ENCODE results near the gene DOK5. TPM values are rescaled to one million over a fixed set of nuclear protein-coding genes. Genes with fewer than 3 reads are reported as not detected.

Gene DOK5
- total RNA-seq, 1 donor = 14.1 TPM

GRCh38 chr20:54624706-54625390 is 149.5 kb downstream of the DOK5 start:
- no peak overlapping the region for H3K4me3 ChIP-seq (ENCODE audit: insufficient read depth, low read length)
- no peak for DNase-seq (ENCODE audit: insufficient read length, low spot score, missing footprints)
- TF ChIP-seq, protein P1, sequence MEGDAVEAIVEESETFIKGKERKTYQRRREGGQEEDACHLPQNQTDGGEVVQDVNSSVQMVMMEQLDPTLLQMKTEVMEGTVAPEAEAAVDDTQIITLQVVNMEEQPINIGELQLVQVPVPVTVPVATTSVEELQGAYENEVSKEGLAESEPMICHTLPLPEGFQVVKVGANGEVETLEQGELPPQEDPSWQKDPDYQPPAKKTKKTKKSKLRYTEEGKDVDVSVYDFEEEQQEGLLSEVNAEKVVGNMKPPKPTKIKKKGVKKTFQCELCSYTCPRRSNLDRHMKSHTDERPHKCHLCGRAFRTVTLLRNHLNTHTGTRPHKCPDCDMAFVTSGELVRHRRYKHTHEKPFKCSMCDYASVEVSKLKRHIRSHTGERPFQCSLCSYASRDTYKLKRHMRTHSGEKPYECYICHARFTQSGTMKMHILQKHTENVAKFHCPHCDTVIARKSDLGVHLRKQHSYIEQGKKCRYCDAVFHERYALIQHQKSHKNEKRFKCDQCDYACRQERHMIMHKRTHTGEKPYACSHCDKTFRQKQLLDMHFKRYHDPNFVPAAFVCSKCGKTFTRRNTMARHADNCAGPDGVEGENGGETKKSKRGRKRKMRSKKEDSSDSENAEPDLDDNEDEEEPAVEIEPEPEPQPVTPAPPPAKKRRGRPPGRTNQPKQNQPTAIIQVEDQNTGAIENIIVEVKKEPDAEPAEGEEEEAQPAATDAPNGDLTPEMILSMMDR (IDR thresholded peaks at IDR 0.05; ENCODE audit: extremely low read depth, low read depth, low read length) = no peak
- H2AFZ ChIP-seq (ENCODE audit: low read length) = no peak overlapping the region
- H3K79me2 ChIP-seq (ENCODE audit: insufficient read depth, low read length) = no peaks in the 10 kb centered on the region
- H3K4me1 ChIP-seq (ENCODE audit: insufficient read depth, low read length) = peaks cover 6% of the 10 kb centered on the region
- no peaks in the 10 kb centered on the region for H3K27me3 ChIP-seq (ENCODE audit: insufficient read depth, low read length)
- H3K9me3 ChIP-seq (ENCODE audit: low read depth, low read length) = no peaks in the 10 kb centered on the region
- no peaks in the 10 kb centered on the region for H4K20me1 ChIP-seq (ENCODE audit: insufficient read depth, low read length)
- H3K27ac ChIP-seq (ENCODE audit: low read depth, low read length) = no peak overlapping the region
- no peaks in the 10 kb centered on the region for H3K36me3 ChIP-seq (ENCODE audit: insufficient read depth, low read length)
- no peak overlapping the region for H3K4me2 ChIP-seq (ENCODE audit: insufficient read depth, low read length)

- Histone ChIP-seq H2AFZ (ENCODE audit: low read length) (no peak overlapping the region), H3K4me2 (ENCODE audit: insufficient read depth, low read length) (no peak overlapping the region), H3K4me3 (ENCODE audit: insufficient read depth, low read length) (no peak overlapping the region), H3K4me1 (ENCODE audit: insufficient read depth, low read length) (peaks cover 6% of the 10 kb centered on the region), H3K36me3 (ENCODE audit: insufficient read depth, low read length) (no peaks in the 10 kb centered on the region), H3K79me2 (ENCODE audit: insufficient read depth, low read length) (no peaks in the 10 kb centered on the region), H3K27ac (ENCODE audit: low read depth, low read length) (no peak overlapping the region), H4K20me1 (ENCODE audit: insufficient read depth, low read length) (no peaks in the 10 kb centered on the region), H3K9me3 (ENCODE audit: low read depth, low read length) (no peaks in the 10 kb centered on the region), H3K27me3 (ENCODE audit: insufficient read depth, low read length) (no peaks in the 10 kb centered on the region)
- DNase-seq (ENCODE audit: insufficient read length, low spot score, missing footprints) = no peak
- TF ChIP-seq, protein P1 (IDR thresholded peaks at IDR 0.05; ENCODE audit: extremely low read depth, low read depth, low read length) = no peak
Observed at GRCh38 chr20:54625497-54625896, 150.1 kb downstream of the DOK5 start.

- no peak overlapping the region for H3K27ac ChIP-seq (ENCODE audit: low read depth, low read length)
- H3K9me3 ChIP-seq (ENCODE audit: low read depth, low read length) = no peaks in the 10 kb centered on the region
- no peak for DNase-seq (ENCODE audit: insufficient read length, low spot score, missing footprints)
- no peaks in the 10 kb centered on the region for H3K79me2 ChIP-seq (ENCODE audit: insufficient read depth, low read length)
- no peaks in the 10 kb centered on the region for H3K36me3 ChIP-seq (ENCODE audit: insufficient read depth, low read length)
- H3K4me1 ChIP-seq (ENCODE audit: insufficient read depth, low read length) = peaks cover 6% of the 10 kb centered on the region
- H3K27me3 ChIP-seq (ENCODE audit: insufficient read depth, low read length) = no peaks in the 10 kb centered on the region
- H4K20me1 ChIP-seq (ENCODE audit: insufficient read depth, low read length) = no peaks in the 10 kb centered on the region
- no peak overlapping the region for H3K4me3 ChIP-seq (ENCODE audit: insufficient read depth, low read length)
- TF ChIP-seq, protein P1 (IDR thresholded peaks at IDR 0.05; ENCODE audit: extremely low read depth, low read depth, low read length) = no peak
- no peak overlapping the region for H3K4me2 ChIP-seq (ENCODE audit: insufficient read depth, low read length)
- no peak overlapping the region for H2AFZ ChIP-seq (ENCODE audit: low read length)
Observed at GRCh38 chr20:54626126-54626525, 150.7 kb downstream of the DOK5 start.

- TF ChIP-seq, protein P1 (IDR thresholded peaks at IDR 0.05; ENCODE audit: extremely low read depth, low read depth, low read length) = no peak
- DNase-seq (ENCODE audit: insufficient read length, low spot score, missing footprints) = no peak
- Histone ChIP-seq H3K4me1 (ENCODE audit: insufficient read depth, low read length) (no peaks in the 10 kb centered on the region), H3K27me3 (ENCODE audit: insufficient read depth, low read length) (no peaks in the 10 kb centered on the region), H3K4me3 (ENCODE audit: insufficient read depth, low read length) (no peak overlapping the region), H2AFZ (ENCODE audit: low read length) (no peak overlapping the region), H4K20me1 (ENCODE audit: insufficient read depth, low read length) (no peaks in the 10 kb centered on the region), H3K36me3 (ENCODE audit: insufficient read depth, low read length) (no peaks in the 10 kb centered on the region), H3K79me2 (ENCODE audit: insufficient read depth, low read length) (no peaks in the 10 kb centered on the region), H3K9me3 (ENCODE audit: low read depth, low read length) (no peaks in the 10 kb centered on the region), H3K4me2 (ENCODE audit: insufficient read depth, low read length) (no peak overlapping the region), H3K27ac (ENCODE audit: low read depth, low read length) (no peak overlapping the region)
Observed at GRCh38 chr20:54629632-54630031, 154.2 kb downstream of the DOK5 start.

All from osteoblast (primary cell).